K562 (cell line): ENCODE data around the gene ZNRF3. TPM values are rescaled to one million over a fixed set of nuclear protein-coding genes. Genes with fewer than 3 reads are reported as not detected.

Source experiments
- E2F5 ChIP-seq: sonication (generic); formaldehyde crosslinking; IDR thresholded peaks from 2 replicates; pipeline ENCODE4 v1.8.0; 2022; ENCODE audit warnings: mild to moderate bottlenecking, missing genetic modification reagents
- FOXP1 ChIP-seq: sonication (generic); formaldehyde crosslinking; IDR thresholded peaks from 2 replicates; pipeline ENCODE4 v1.8.0; 2022; ENCODE audit warnings: mild to moderate bottlenecking, missing genetic modification reagents
- HDAC2 ChIP-seq: fragments of 450-650 bp; IDR thresholded peaks from 2 replicates; pipeline ENCODE4 v1.6.1; 2016; ENCODE audit warnings: mild to moderate bottlenecking
- LCOR ChIP-seq: sonication (generic); formaldehyde crosslinking; IDR thresholded peaks from 2 replicates; pipeline ENCODE4 v1.8.0; 2022; ENCODE audit warnings: mild to moderate bottlenecking, missing genetic modification reagents
- MAFF ChIP-seq: IDR thresholded peaks from 2 replicates; pipeline ENCODE4 v1.6.1; 2012; ENCODE audit warnings: low read length, improper control_type of control experiment
- MXI1 ChIP-seq: IDR thresholded peaks from 2 replicates; pipeline ENCODE4 v1.6.1; 2011; ENCODE audit warnings: low read depth, mild to moderate bottlenecking, improper control_type of control experiment, low read length
- NCOA4 ChIP-seq: fragments of 450-650 bp; IDR thresholded peaks from 2 replicates; pipeline ENCODE4 v1.6.1; 2018; ENCODE audit warnings: mild to moderate bottlenecking; ENCODE audit not compliant: partially characterized antibody
- NFE2 ChIP-seq: IDR thresholded peaks from 2 replicates; pipeline ENCODE4 v1.6.1; 2014; ENCODE audit warnings: antibody characterized with exemption, low read depth
- RB1 ChIP-seq: fragments of 450-650 bp; IDR thresholded peaks from 2 replicates; pipeline ENCODE4 v1.6.1; 2017; ENCODE audit warnings: low read depth, mild to moderate bottlenecking
- RNF2 ChIP-seq: sonication (generic); IDR thresholded peaks from 2 replicates; pipeline ENCODE4 v1.6.1; 2016
- TAF1 ChIP-seq: IDR thresholded peaks from 2 replicates; pipeline ENCODE4 v1.6.1; 2011; ENCODE audit warnings: mild to moderate bottlenecking, low read length, moderate library complexity; ENCODE audit not compliant: insufficient read depth, control insufficient read depth, severe bottlenecking; ENCODE audit errors: extremely low read depth
- TFAM ChIP-seq: fragments of 250-450 bp; sonication (Bioruptor Pico); conservative IDR thresholded peaks from 2 replicates; pipeline ENCODE4 v1.5.0; 2021; ENCODE audit warnings: mild to moderate bottlenecking, moderate library complexity
- TRIM25 ChIP-seq: fragments of 450-650 bp; IDR thresholded peaks from 2 replicates; pipeline ENCODE4 v1.7.0; 2016; ENCODE audit warnings: borderline replicate concordance
- TRIM28 ChIP-seq: fragments of 450-650 bp; IDR thresholded peaks from 2 replicates; pipeline ENCODE4 v1.6.1; 2017
- ZBED1 ChIP-seq: IDR thresholded peaks from 2 replicates; pipeline ENCODE4 v1.6.1; 2014
- ZBTB17 ChIP-seq: fragments of 450-650 bp; formaldehyde crosslinking; IDR thresholded peaks from 2 replicates; pipeline ENCODE4 v1.4.0; 2020; ENCODE audit warnings: mild to moderate bottlenecking
- ZBTB34 ChIP-seq: fragments of 250-450 bp; sonication (Bioruptor Pico); IDR thresholded peaks from 2 replicates; pipeline ENCODE4 v1.8.0; 2021; ENCODE audit warnings: mild to moderate bottlenecking, moderate library complexity
- ZFP1 ChIP-seq: fragments of 450-650 bp; formaldehyde crosslinking; IDR thresholded peaks from 2 replicates; pipeline ENCODE4 v1.4.0; 2020; ENCODE audit warnings: mild to moderate bottlenecking, mixed read lengths
- ZMIZ1 ChIP-seq, 2 experiments: fragments of 150-350 bp in 1 of 2; IDR thresholded peaks; 2 replicates each; pipeline ENCODE4 v1.6.1; 2012 to 2016; ENCODE audit warnings: low read depth in 2 of 2, low read length in 2 of 2, mild to moderate bottlenecking in 1 of 2, moderate library complexity in 1 of 2
- ZNF507 ChIP-seq: conservative IDR thresholded peaks from 2 replicates; pipeline ENCODE4 v1.6.1; 2017; ENCODE audit warnings: missing genetic modification characterization, missing compliant biosample characterization
- ZNF644 ChIP-seq: fragments of 200-800 bp; sonication (Bioruptor generic); IDR thresholded peaks from 2 replicates; pipeline ENCODE4 v1.6.1; 2016; ENCODE audit warnings: low read depth, missing genetic modification characterization, missing compliant biosample characterization
- ZNF668 ChIP-seq: fragments of 250-450 bp; sonication (Bioruptor Pico); IDR thresholded peaks from 2 replicates; pipeline ENCODE4 v1.8.0; 2022; ENCODE audit warnings: mild to moderate bottlenecking, inconsistent platforms
- ZSCAN32 ChIP-seq: fragments of 450-650 bp; formaldehyde crosslinking; IDR thresholded peaks from 2 replicates; pipeline ENCODE4 v1.4.0; 2020; ENCODE audit warnings: mild to moderate bottlenecking, moderate library complexity
- ZZZ3 ChIP-seq: fragments of 450-650 bp; IDR thresholded peaks from 2 replicates; pipeline ENCODE4 v1.6.1; 2016; ENCODE audit warnings: antibody characterized with exemption, mild to moderate bottlenecking, moderate library complexity
- polyA plus RNA-seq, 8 experiments: library from polyadenylated mRNA; depleted of rRNA in 4 of 8; stranded (reverse) in 5 of 8; unstranded in 3 of 8; fragments of >200 nt; fragmentation: Nextera tagmentation in 2 of 8; fragmentation: Illumina TruSeq in 1 of 8; extraction: Ambion mirVana in 2 of 8; extraction: Trizol in 1 of 8; gene quantifications; 2 replicates each; pipeline versions ENCODE4 v1.2.1 to v1.2.3, GENCODE V29; 2011 to 2014; ENCODE audit warnings: inconsistent platforms in 1 of 8, missing spikeins in 1 of 8
- total RNA-seq, 7 experiments: library from RNA; depleted of rRNA in 6 of 7; stranded (reverse); fragments of >200 nt in 6 of 7; fragmentation: Illumina TruSeq in 2 of 7; extraction: Trizol in 2 of 7; gene quantifications; 2 replicates each; pipeline versions ENCODE4 v1.2.1 to v1.2.3, GENCODE V29; 2011 to 2021; ENCODE audit warnings: low replicate concordance in 1 of 7

ZNRF3 gene
- total and polyA plus RNA-seq, 9 of the 15 experiments (the other 6 are each of a cell fraction or from before 2014, with no cell fraction given), result 0.41 to 5.9 (median 1.7) TPM

- TF ChIP-seq ZMIZ1 (IDR thresholded peaks at IDR 0.05; ENCODE audit: low read depth in 2 of 2, low read length in 2 of 2) (no peak), RB1 (no peak), FOXP1 (CRISPR knock-in tag) (no peak), ZZZ3 (no peak), TFAM (no peak), HDAC2 (no peak), LCOR (CRISPR knock-in tag) (no peak), MXI1 (no peak), ZBTB34 (CRISPR knock-in tag) (no peak), ZNF507 (tag) (no peak), ZNF668 (CRISPR knock-in tag) (no peak), ZFP1 (CRISPR knock-in tag) (no peak), ZBTB17 (no peak), ZSCAN32 (no peak), ZBED1 (no peak), NCOA4 (no peak), RNF2 (peak; percentile 44; the same call in 1 of the 2 replicates), TRIM28 (no peak), NFE2 (no peak), ZNF644 (tag) (no peak), MAFF (no peak), E2F5 (CRISPR knock-in tag) (no peak), TRIM25 (no peak), TAF1 (no peak)
Observed at GRCh38 chr22:29083933-29084591, 200.7 kb downstream of the ZNRF3 start (continued).
